ENCODE measurements around the gene MXD1. TPM values are rescaled to one million over a fixed set of nuclear protein-coding genes. Genes with fewer than 3 reads are reported as not detected.

MXD1 gene
- polyA plus RNA-seq, 1 of the 3 experiments (the other 2 are of a cell fraction) = 2.3 TPM

DNA sequence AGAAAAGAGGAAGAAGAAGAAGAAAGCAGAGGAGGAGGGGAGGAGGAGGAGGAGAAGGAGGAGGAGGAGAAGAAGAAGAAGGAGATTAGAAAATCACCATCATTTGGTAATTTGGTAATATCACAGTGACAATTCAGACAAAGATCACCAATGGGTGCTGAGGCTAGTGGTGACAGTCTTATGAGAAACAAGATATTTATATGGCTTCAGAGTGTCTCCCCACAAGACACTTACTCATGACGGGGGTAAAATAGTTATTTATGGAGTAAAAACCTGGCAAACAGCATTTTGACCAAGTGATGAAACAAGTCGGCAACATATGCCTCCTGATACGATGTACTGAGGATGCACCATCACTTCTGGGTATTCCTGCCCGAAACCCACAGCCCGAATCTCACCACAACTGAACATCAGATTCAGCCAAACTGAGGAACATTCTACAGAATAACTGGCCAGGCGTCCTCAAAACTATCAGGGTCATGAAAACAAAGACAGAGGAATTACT, 41.6 kb downstream of the MXD1 start:
- no peak for DNase-seq
- H3K4me1 ChIP-seq (ENCODE audit: control insufficient read depth in 1 of 2, insufficient read depth in 2 of 2, low read depth in 1 of 2, low read length in 1 of 2) = no peaks in the 10 kb centered on the region
- peaks cover 12% of the 10 kb centered on the region; the same call in 1 of the 2 replicates for H3K27me3 ChIP-seq (ENCODE audit: insufficient read depth)
- H3K4me3 ChIP-seq (ENCODE audit: low read depth in 2 of 2, low read length in 1 of 2) = no peak overlapping the region
- no peaks in the 10 kb centered on the region for H4K20me1 ChIP-seq (ENCODE audit: insufficient read depth)
- no peak overlapping the region for H2AFZ ChIP-seq (ENCODE audit: low read depth)
- H3K36me3 ChIP-seq (replicated peaks in 1 of 2; ENCODE audit: control insufficient read depth in 1 of 2, insufficient read depth in 2 of 2, low read length in 1 of 2) = no peaks in the 10 kb centered on the region
- no peaks in the 10 kb centered on the region for H3K9me2 ChIP-seq
- H3K79me2 ChIP-seq (ENCODE audit: insufficient read depth) = no peaks in the 10 kb centered on the region
- no peak overlapping the region for H3K27ac ChIP-seq (ENCODE audit: low read depth in 2 of 2, low read length in 1 of 2)
- WGBS (ENCODE audit: low lambda C conversion rate) = 62% methylated on average over 6 of the region's 6 CpGs
- H3K9ac ChIP-seq = no peak overlapping the region
- TF ChIP-seq TAF1 (IDR thresholded peaks at IDR 0.05; ENCODE audit: borderline replicate concordance, low read depth, low read length) (no peak), POLR2AphosphoS5 (IDR thresholded peaks at IDR 0.05; ENCODE audit: low read depth, low read length) (no peak), MXI1 (IDR thresholded peaks at IDR 0.05; ENCODE audit: low read depth, low read length) (no peak), TCF12 (IDR thresholded peaks at IDR 0.05) (no peak), REST (IDR thresholded peaks at IDR 0.05; ENCODE audit: low read depth, low read length) (no peak), MEF2A (IDR thresholded peaks at IDR 0.05; ENCODE audit: borderline replicate concordance, low read depth) (no peak), ZBTB33 (IDR thresholded peaks at IDR 0.05; ENCODE audit: borderline replicate concordance, low read depth) (no peak), GABPA (IDR thresholded peaks at IDR 0.05; ENCODE audit: low read depth) (no peak), SMC3 (IDR thresholded peaks at IDR 0.05; ENCODE audit: low read depth, low read length) (no peak), FOXJ3 (CRISPR knock-in tag; IDR thresholded peaks at IDR 0.05) (no peak), GATA2 (CRISPR knock-in tag; IDR thresholded peaks at IDR 0.05) (no peak)
- TF ChIP-seq, protein P1, sequence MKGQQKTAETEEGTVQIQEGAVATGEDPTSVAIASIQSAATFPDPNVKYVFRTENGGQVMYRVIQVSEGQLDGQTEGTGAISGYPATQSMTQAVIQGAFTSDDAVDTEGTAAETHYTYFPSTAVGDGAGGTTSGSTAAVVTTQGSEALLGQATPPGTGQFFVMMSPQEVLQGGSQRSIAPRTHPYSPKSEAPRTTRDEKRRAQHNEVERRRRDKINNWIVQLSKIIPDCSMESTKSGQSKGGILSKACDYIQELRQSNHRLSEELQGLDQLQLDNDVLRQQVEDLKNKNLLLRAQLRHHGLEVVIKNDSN (IDR thresholded peaks at IDR 0.05; ENCODE audit: borderline replicate concordance, low read depth) = no peak
- TF ChIP-seq, protein P2, sequence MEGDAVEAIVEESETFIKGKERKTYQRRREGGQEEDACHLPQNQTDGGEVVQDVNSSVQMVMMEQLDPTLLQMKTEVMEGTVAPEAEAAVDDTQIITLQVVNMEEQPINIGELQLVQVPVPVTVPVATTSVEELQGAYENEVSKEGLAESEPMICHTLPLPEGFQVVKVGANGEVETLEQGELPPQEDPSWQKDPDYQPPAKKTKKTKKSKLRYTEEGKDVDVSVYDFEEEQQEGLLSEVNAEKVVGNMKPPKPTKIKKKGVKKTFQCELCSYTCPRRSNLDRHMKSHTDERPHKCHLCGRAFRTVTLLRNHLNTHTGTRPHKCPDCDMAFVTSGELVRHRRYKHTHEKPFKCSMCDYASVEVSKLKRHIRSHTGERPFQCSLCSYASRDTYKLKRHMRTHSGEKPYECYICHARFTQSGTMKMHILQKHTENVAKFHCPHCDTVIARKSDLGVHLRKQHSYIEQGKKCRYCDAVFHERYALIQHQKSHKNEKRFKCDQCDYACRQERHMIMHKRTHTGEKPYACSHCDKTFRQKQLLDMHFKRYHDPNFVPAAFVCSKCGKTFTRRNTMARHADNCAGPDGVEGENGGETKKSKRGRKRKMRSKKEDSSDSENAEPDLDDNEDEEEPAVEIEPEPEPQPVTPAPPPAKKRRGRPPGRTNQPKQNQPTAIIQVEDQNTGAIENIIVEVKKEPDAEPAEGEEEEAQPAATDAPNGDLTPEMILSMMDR (IDR thresholded peaks at IDR 0.05) = no peak
- TF ChIP-seq, protein P3, sequence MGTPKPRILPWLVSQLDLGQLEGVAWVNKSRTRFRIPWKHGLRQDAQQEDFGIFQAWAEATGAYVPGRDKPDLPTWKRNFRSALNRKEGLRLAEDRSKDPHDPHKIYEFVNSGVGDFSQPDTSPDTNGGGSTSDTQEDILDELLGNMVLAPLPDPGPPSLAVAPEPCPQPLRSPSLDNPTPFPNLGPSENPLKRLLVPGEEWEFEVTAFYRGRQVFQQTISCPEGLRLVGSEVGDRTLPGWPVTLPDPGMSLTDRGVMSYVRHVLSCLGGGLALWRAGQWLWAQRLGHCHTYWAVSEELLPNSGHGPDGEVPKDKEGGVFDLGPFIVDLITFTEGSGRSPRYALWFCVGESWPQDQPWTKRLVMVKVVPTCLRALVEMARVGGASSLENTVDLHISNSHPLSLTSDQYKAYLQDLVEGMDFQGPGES (IDR thresholded peaks at IDR 0.05; ENCODE audit: low read depth, low read length) = no peak
- ChIA-PET POLR2A (no interaction called here), CTCF (no interaction called here)
- no peak overlapping the region for H3K4me2 ChIP-seq
- H3K9me3 ChIP-seq = no peaks in the 10 kb centered on the region
- H3F3A ChIP-seq (replicated peaks; ENCODE audit: insufficient read depth) = no peaks in the 10 kb centered on the region
